ENCODE data around the gene ETV3L. TPM values are rescaled to one million over a fixed set of nuclear protein-coding genes. Genes with fewer than 3 reads are reported as not detected.

The ETV3L gene
- polyA plus RNA-seq, 3 donors from 2014 or later = not detected

DNA sequence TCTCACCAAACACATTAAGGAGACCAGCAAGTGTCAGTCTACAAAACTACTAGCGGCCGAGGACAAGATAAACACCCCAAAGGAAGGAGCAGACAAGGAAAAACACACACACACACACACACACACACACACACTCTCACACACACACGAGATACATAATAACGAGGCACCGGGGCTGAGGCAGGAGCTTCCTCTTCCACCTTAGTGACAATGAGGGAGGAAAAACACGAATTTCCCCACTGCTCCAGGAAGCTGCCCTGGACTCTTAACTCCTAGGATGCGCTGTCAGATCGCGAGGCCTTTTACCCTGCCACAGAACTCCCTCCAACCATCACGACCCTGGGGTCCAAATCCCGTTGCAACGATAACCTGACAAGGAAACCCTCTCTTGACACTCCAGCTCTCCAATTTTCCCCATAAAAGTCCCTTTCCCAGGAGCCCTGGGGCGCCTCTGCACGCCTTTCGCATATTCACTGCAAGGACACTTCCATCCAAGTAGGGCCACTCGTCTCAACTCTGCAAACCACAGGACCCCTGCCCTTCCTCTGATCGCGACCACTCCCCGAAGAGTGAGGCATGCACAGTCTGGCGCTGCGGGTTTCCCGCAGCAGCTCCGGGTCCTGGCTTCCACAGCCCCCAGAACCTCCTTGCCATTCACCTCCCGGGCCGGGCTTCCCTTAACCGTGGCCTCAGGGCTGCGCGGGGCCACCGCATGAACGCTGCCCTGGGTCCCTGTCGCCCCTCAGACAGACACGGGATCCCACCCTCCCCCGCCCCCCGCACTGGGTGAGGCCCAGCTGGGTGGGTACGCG is 38.0 kb upstream of the ETV3L start:
- Mint-ChIP-seq H3K4me1 (peaks cover 61 to 65% of the 10 kb centered on the region in 2 donors), H3K4me3 (peak overlapping the region; percentile 88 to 97 (median 95)), H3K27me3 (ENCODE audit: low read depth in 3 of 3) (peaks cover 2 to 17% (median 12%) of the 10 kb centered on the region in 3 donors), H3K36me3 (peaks cover 10 to 24% (median 22%) of the 10 kb centered on the region in 3 donors), H3K27ac (peak overlapping the region; percentile 94 to 99 (median 96)), H3K9me3 (no peaks in the 10 kb centered on the region)
- DNase-seq = peak in 1 of 3 donors; percentile 11

GRCh38 chr1:157137046-157137407 is 37.4 kb upstream of the ETV3L start:
- Mint-ChIP-seq H3K36me3 (peaks cover 16 to 29% (median 28%) of the 10 kb centered on the region in 3 donors), H3K4me3 (peak overlapping the region; percentile 88 to 97 (median 95)), H3K27ac (peak overlapping the region; percentile 94 to 99 (median 96)), H3K27me3 (ENCODE audit: low read depth in 3 of 3) (peaks cover 2 to 17% (median 12%) of the 10 kb centered on the region in 3 donors), H3K9me3 (no peaks in the 10 kb centered on the region), H3K4me1 (peaks cover 67 to 71% of the 10 kb centered on the region in 2 donors)
- DNase-seq = no peak

DNA sequence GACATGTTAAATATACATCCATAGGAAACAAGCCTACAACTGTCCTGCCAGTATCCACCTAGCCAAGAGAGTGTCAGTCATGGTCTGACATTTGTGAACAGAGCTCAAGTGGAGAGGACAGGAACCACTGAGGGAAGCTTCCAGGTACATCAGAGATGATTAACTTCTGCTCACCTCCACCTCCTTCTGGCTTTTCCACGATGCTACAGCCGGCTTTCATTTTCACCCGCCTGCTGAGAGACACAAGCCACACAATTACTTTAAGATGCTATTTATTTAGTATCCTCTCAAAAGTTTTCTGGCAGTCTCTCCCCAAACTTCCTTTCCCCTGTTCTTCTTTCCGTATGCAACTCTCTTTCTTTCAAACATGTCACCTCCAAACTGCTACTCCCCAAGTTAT is 36.5 kb upstream of the ETV3L start:
- Mint-ChIP-seq H3K36me3 (peaks cover 21 to 33% (median 29%) of the 10 kb centered on the region in 3 donors), H3K27ac (peak overlapping the region; percentile 94 to 99 (median 96)), H3K4me1 (peaks cover 76 to 80% of the 10 kb centered on the region in 2 donors), H3K4me3 (peak overlapping the region; percentile 88 to 97 (median 95)), H3K9me3 (no peaks in the 10 kb centered on the region), H3K27me3 (ENCODE audit: low read depth in 3 of 3) (peaks cover 2 to 17% (median 12%) of the 10 kb centered on the region in 3 donors)
- no peak for DNase-seq

DNA sequence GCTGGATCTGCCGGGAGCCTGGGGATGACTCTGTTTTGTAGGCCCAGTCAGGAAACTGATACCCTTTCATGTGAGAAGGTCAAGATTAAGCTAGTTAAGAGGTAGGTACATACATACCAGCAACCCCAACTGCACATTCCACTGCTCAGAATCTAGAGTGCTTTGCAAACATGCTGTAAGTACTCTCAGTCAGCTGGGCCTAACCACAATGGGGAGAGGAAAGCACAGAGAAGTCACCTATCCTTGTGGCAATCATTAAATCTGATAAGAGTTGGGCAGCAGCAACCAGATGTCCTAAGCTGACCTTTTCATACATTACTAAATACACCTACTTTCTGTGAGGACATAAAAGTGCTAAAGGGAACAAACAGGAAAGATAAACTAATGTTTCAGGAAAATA is 36.0 kb upstream of the ETV3L start:
- H3K4me1 Mint-ChIP-seq = peaks cover 76 to 85% of the 10 kb centered on the region in 2 donors
- H3K27ac Mint-ChIP-seq = peak overlapping the region; percentile 38 to 99 (median 82)
- peaks cover 2 to 17% (median 12%) of the 10 kb centered on the region in 3 donors for H3K27me3 Mint-ChIP-seq (ENCODE audit: low read depth in 3 of 3)
- H3K4me3 Mint-ChIP-seq = peak overlapping the region; percentile 18 to 97 (median 91)
- peaks cover 21 to 36% (median 29%) of the 10 kb centered on the region in 3 donors for H3K36me3 Mint-ChIP-seq
- no peaks in the 10 kb centered on the region for H3K9me3 Mint-ChIP-seq
- DNase-seq = no peak

GRCh38 chr1:157135070-157135469 is 35.5 kb upstream of the ETV3L start:
- peaks cover 21 to 39% (median 29%) of the 10 kb centered on the region in 3 donors for H3K36me3 Mint-ChIP-seq
- H3K27me3 Mint-ChIP-seq (ENCODE audit: low read depth in 3 of 3) = peaks cover 2 to 17% (median 12%) of the 10 kb centered on the region in 3 donors
- H3K4me1 Mint-ChIP-seq = peaks cover 76 to 89% of the 10 kb centered on the region in 2 donors
- H3K4me3 Mint-ChIP-seq = peak overlapping the region in 3 of 5 donors; percentile 12 to 88 (median 16)
- peak overlapping the region; percentile 4 to 99 (median 78) for H3K27ac Mint-ChIP-seq
- H3K9me3 Mint-ChIP-seq = no peaks in the 10 kb centered on the region
- DNase-seq = no peak

- peaks cover 21 to 39% (median 29%) of the 10 kb centered on the region in 3 donors for H3K36me3 Mint-ChIP-seq
- peak overlapping the region; percentile 18 to 95 (median 83) for H3K27ac Mint-ChIP-seq
- peaks cover 75 to 85% of the 10 kb centered on the region in 2 donors for H3K4me1 Mint-ChIP-seq
- no peak for DNase-seq
- peaks cover 2 to 17% (median 12%) of the 10 kb centered on the region in 3 donors for H3K27me3 Mint-ChIP-seq (ENCODE audit: low read depth in 3 of 3)
- H3K4me3 Mint-ChIP-seq = peak overlapping the region; percentile 18 to 81 (median 40)
- H3K9me3 Mint-ChIP-seq = no peaks in the 10 kb centered on the region
These were observed 34.8 kb upstream of the ETV3L start for GRCh38 chr1:157134442-157134841.

DNA sequence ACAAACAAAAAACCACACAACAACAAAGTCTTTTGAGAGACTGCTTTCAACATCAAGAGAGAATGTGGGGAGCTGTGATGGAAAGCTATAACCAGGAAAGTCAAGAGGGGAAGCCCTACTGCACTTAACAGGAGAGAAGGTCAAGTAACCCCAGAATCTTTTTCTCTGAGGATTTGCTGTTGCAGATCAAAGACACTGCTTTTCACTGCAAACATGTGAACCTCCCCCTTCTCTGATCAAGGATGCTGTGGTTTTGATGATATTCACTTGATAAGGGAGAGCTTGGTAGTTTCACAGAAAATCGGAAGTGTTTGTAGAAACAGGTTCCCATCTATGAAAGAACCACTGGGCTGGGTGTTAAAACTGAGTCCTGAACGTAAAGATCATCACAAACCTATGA is 33.8 kb upstream of the ETV3L start:
- Mint-ChIP-seq H3K4me1 (peaks cover 68 to 80% of the 10 kb centered on the region in 2 donors), H3K27ac (peak overlapping the region; percentile 55 to 95 (median 86)), H3K27me3 (ENCODE audit: low read depth in 3 of 3) (peaks cover 2 to 11% (median 10%) of the 10 kb centered on the region in 3 donors), H3K36me3 (peaks cover 21 to 42% (median 29%) of the 10 kb centered on the region in 3 donors), H3K9me3 (no peaks in the 10 kb centered on the region), H3K4me3 (peak overlapping the region; percentile 67 to 81 (median 70))
- DNase-seq = peak in 2 of 3 donors; percentile 20 to 29

DNA sequence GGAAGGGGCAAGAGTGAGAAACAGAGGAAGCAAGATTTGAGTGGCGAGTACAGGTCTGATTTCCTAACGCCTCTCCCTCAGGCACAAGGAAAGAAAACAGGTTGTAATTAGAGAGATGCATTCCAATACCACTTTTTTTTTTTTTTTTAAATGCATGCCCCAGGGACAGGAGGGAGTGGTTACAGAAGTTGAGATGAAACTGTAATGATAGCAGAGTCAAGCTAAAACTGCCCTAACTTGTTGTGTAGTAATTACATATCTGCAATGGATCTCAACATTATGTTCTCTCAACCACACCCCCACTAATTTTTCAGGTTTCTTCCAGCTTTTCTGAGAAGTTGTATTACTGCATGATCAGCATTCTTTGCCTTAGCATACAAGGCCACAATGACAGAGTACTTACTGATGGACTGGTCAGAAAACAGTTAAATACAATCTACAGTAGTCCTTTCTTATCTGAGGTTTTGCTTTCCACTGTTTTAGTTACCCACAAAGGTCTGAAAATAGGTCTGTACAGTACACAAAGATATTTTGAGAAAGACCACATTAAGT is 33.1 kb upstream of the ETV3L start:
- H3K27me3 Mint-ChIP-seq (ENCODE audit: low read depth in 3 of 3) = peaks cover under 1 to 8% (median 6%) of the 10 kb centered on the region in 3 donors
- DNase-seq = no peak
- H3K27ac Mint-ChIP-seq = peak overlapping the region; percentile 55 to 95 (median 82)
- H3K4me1 Mint-ChIP-seq = peaks cover 67 to 83% of the 10 kb centered on the region in 2 donors
- peaks cover 21 to 49% (median 36%) of the 10 kb centered on the region in 3 donors for H3K36me3 Mint-ChIP-seq
- H3K4me3 Mint-ChIP-seq = peak overlapping the region; percentile 6 to 81 (median 49)
- H3K9me3 Mint-ChIP-seq = no peaks in the 10 kb centered on the region

DNA sequence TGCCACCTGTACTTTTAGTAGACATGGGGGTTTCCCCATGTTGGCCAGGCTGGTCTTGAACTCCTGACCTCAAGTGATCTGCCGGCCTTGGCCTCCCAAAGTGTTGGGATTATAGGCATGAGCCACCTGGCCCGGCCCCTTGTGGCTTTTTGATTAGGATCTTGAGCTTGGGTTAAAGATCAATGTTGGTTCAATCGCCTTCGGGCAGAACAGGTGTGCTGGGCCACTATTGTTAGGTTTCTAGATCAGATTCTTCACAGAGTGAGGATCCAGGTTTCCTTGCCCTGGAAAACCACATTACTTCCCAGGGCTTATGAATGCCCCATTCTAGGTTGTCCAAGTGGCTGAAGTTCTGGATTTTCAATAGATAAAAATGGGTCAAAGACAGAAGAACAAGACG is 32.5 kb upstream of the ETV3L start:
- Mint-ChIP-seq H3K27ac (peak overlapping the region; percentile 29 to 95 (median 65)), H3K4me1 (peaks cover 61 to 79% of the 10 kb centered on the region in 2 donors), H3K36me3 (peaks cover 21 to 52% (median 36%) of the 10 kb centered on the region in 3 donors), H3K4me3 (peak overlapping the region; percentile 5 to 81 (median 49)), H3K9me3 (no peaks in the 10 kb centered on the region), H3K27me3 (ENCODE audit: low read depth in 3 of 3) (peaks cover 0 to 2% (median under 1%) of the 10 kb centered on the region in 3 donors)
- DNase-seq = no peak

GRCh38 chr1:157131281-157131680 is 31.7 kb upstream of the ETV3L start:
- H3K27ac Mint-ChIP-seq = peak overlapping the region in 4 of 6 donors; percentile 47 to 95 (median 70)
- H3K27me3 Mint-ChIP-seq (ENCODE audit: low read depth in 3 of 3) = no peaks in the 10 kb centered on the region
- no peaks in the 10 kb centered on the region for H3K9me3 Mint-ChIP-seq
- H3K4me1 Mint-ChIP-seq = peaks cover 53 to 76% of the 10 kb centered on the region in 2 donors
- H3K4me3 Mint-ChIP-seq = no peak overlapping the region
- DNase-seq = no peak
- peaks cover 21 to 55% (median 36%) of the 10 kb centered on the region in 3 donors for H3K36me3 Mint-ChIP-seq

DNA sequence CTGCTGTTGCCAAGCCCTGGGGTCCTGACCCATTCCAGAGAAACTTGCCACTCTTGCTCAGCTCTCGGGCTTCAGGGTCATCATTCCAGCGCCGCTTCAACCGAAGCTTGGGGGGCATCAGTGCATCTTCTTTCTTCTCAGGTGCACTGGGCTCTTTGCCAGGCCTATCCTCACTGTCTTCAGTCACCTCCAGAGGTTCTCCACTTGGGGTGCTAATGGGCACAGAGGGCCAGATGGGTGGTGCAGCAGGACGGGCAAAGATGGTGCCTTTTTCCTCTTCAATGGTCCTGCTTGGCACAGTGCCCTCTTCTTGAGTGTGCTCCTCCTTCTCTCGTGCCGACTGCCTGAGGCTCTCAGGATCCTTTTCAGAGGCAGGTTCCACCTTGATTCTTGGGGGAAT is 25.2 kb upstream of the ETV3L start:
- H3K36me3 Mint-ChIP-seq = peaks cover 16 to 52% (median 18%) of the 10 kb centered on the region in 3 donors
- peaks cover 0 to 2% (median 2%) of the 10 kb centered on the region in 3 donors for H3K27me3 Mint-ChIP-seq (ENCODE audit: low read depth in 3 of 3)
- H3K9me3 Mint-ChIP-seq = no peaks in the 10 kb centered on the region
- no peak for DNase-seq
- peaks cover 25 to 62% of the 10 kb centered on the region in 2 donors for H3K4me1 Mint-ChIP-seq
- peak overlapping the region in 1 of 6 donors; percentile 22 for H3K27ac Mint-ChIP-seq
- H3K4me3 Mint-ChIP-seq = no peak overlapping the region

GRCh38 chr1:157119448-157119847 is 19.8 kb upstream of the ETV3L start:
- no peak for DNase-seq
- Mint-ChIP-seq H3K27me3 (ENCODE audit: low read depth in 3 of 3) (peaks cover 2 to 3% (median 3%) of the 10 kb centered on the region in 3 donors), H3K9me3 (no peaks in the 10 kb centered on the region), H3K4me3 (no peak overlapping the region), H3K36me3 (peaks cover 4 to 24% (median 12%) of the 10 kb centered on the region in 3 donors), H3K27ac (peak overlapping the region in 3 of 6 donors; percentile 46 to 79 (median 67)), H3K4me1 (peaks cover 17 to 29% of the 10 kb centered on the region in 2 donors)

- Mint-ChIP-seq H3K36me3 (peaks cover 4 to 19% (median 12%) of the 10 kb centered on the region in 3 donors), H3K4me3 (no peak overlapping the region), H3K9me3 (no peaks in the 10 kb centered on the region), H3K27me3 (ENCODE audit: low read depth in 3 of 3) (peaks cover 2 to 3% (median 3%) of the 10 kb centered on the region in 3 donors), H3K4me1 (peaks cover 12 to 25% of the 10 kb centered on the region in 2 donors), H3K27ac (peak overlapping the region in 3 of 6 donors; percentile 42 to 47 (median 46))
- DNase-seq = no peak
These were observed 19.4 kb upstream of the ETV3L start for GRCh38 chr1:157119008-157119407.
